DND-41 (cell line): ENCODE results near the gene ITPRIPL2.

Source experiments
- ATAC-seq: fragments of 200-7000 bp; cut with Tn5 transposase; 3 replicates; pipeline ENCODE4 v1.9.1; 2021; ENCODE audit warnings: low read depth; ENCODE audit not compliant: insufficient read depth
- DNase-seq: peaks from one replicate; pipeline ENCODE4 v3.0.0-alpha.2; 2020
- H2AFZ ChIP-seq: 2 replicates; pipeline ENCODE4 v1.6.0; 2012; ENCODE audit warnings: low read depth, low read length
- H3K27ac ChIP-seq: 2 replicates; pipeline ENCODE4 v1.5.1; 2012; ENCODE audit warnings: low read length, inconsistent platforms
- H3K27me3 ChIP-seq: fragments of 200-600 bp; sonication (generic); 2 replicates; pipeline ENCODE4 v1.6.0; 2012; ENCODE audit warnings: low read length, mild to moderate bottlenecking, inconsistent platforms; ENCODE audit not compliant: insufficient read depth, poor library complexity
- H3K36me3 ChIP-seq: 2 replicates; pipeline ENCODE4 v1.5.1; 2012; ENCODE audit warnings: low read length, inconsistent platforms; ENCODE audit not compliant: insufficient read depth
- H3K4me1 ChIP-seq: 2 replicates; pipeline ENCODE4 v1.5.1; 2012; ENCODE audit warnings: mild to moderate bottlenecking, low read length; ENCODE audit not compliant: insufficient read depth
- H3K4me2 ChIP-seq: 2 replicates; pipeline ENCODE4 v1.6.0; 2012; ENCODE audit warnings: mild to moderate bottlenecking, moderate library complexity, low read length, inconsistent platforms; ENCODE audit not compliant: insufficient read depth
- H3K4me3 ChIP-seq, 2 experiments: fragments of 200-600 bp in 1 of 2; shearing (Covaris generic) in 1 of 2; 2 replicates each; pipeline ENCODE4 v1.5.1; 2012 to 2016; ENCODE audit warnings: inconsistent platforms in 2 of 2, low read length in 2 of 2, mild to moderate bottlenecking in 2 of 2, low read depth in 1 of 2, moderate library complexity in 1 of 2
- H3K79me2 ChIP-seq: 2 replicates; pipeline ENCODE4 v1.6.0; 2012; ENCODE audit warnings: low read length, inconsistent platforms; ENCODE audit not compliant: insufficient read depth
- H3K9ac ChIP-seq: 2 replicates; pipeline ENCODE4 v1.6.0; 2012; ENCODE audit warnings: low read depth, mild to moderate bottlenecking, inconsistent platforms, low read length, moderate library complexity
- H3K9me3 ChIP-seq: 2 replicates; pipeline ENCODE4 v1.5.1; 2012; ENCODE audit warnings: low read length, moderate library complexity, mild to moderate bottlenecking, inconsistent platforms; ENCODE audit not compliant: insufficient read depth, severe bottlenecking
- H4K20me1 ChIP-seq: 2 replicates; pipeline ENCODE4 v1.6.0; 2012; ENCODE audit warnings: low read length; ENCODE audit not compliant: insufficient read depth
- EZH2 ChIP-seq: IDR thresholded peaks from 3 replicates; pipeline ENCODE4 v1.6.1; 2012; ENCODE audit warnings: borderline replicate concordance, low read depth, mild to moderate bottlenecking, moderate library complexity, low read length, inconsistent platforms; ENCODE audit not compliant: severe bottlenecking
- TF ChIP-seq, protein P1 (sequence below): IDR thresholded peaks from 2 replicates; pipeline ENCODE4 v1.5.1; 2012; ENCODE audit warnings: borderline replicate concordance, low read length, moderate library complexity, mild to moderate bottlenecking; ENCODE audit not compliant: poor library complexity, severe bottlenecking; ENCODE audit errors: extremely low read depth

ITPRIPL2 gene

DNA sequence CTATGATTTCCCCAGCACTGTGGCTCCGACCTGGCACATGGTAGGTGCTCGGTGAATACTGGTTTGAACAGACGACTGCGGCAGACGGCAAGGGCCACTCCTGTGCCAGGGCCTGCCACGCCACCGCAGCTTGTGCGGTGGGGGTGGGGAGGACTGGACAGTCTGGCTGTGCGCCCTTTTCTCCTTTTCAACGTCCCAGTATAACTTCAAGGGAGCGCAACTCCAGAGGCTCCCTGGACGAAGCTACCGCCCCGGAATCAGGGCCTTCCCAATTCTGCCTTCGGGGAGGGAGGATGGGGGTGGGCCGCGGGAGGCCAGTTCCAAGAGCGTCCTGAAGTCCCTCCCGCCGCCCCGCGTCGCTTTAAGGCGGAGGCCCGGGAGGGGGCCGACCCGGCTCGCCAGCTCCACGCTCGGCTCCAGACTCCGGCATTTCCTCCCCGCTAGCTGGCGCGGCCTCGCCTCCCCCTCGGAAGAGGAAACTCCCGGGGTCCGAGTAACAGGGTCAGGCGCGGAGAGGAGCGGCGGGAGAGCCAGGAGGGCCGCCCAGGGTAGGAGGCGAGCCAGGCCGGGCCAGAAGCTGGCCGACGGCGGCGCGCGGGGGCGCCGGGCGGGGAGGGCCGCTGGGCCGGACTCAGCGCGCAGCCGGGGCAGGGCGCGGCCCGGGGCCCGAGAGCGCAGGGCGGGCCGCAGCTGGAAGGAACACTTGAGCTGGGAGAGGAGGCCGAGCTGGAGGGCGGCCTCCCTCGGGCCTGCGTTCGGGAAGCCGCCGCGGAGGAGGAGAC lies at the start of gene ITPRIPL2:
Gene ITPRIPL2 (plus strand): TSS at position 388 of the 782 bp plus-strand sequence. CDS start 498 bp downstream, outside the sequence.
- H3K79me2 ChIP-seq, result no peaks in the 10 kb centered on the region
- no peak within 1 kb of the TSS for H2AFZ ChIP-seq
- H3K36me3 ChIP-seq, result no peaks in the 10 kb centered on the region
- H3K4me3 ChIP-seq, result no peak within 1 kb of the TSS
- DNase-seq, result no peak
- no peak within 1 kb of the TSS for H3K27ac ChIP-seq
- H3K4me1 ChIP-seq, result no peaks in the 10 kb centered on the region
- no peaks in the 10 kb centered on the region for H4K20me1 ChIP-seq
- H3K4me2 ChIP-seq, result no peak within 1 kb of the TSS
- H3K9me3 ChIP-seq, result no peaks in the 10 kb centered on the region
- TF ChIP-seq, protein P1, sequence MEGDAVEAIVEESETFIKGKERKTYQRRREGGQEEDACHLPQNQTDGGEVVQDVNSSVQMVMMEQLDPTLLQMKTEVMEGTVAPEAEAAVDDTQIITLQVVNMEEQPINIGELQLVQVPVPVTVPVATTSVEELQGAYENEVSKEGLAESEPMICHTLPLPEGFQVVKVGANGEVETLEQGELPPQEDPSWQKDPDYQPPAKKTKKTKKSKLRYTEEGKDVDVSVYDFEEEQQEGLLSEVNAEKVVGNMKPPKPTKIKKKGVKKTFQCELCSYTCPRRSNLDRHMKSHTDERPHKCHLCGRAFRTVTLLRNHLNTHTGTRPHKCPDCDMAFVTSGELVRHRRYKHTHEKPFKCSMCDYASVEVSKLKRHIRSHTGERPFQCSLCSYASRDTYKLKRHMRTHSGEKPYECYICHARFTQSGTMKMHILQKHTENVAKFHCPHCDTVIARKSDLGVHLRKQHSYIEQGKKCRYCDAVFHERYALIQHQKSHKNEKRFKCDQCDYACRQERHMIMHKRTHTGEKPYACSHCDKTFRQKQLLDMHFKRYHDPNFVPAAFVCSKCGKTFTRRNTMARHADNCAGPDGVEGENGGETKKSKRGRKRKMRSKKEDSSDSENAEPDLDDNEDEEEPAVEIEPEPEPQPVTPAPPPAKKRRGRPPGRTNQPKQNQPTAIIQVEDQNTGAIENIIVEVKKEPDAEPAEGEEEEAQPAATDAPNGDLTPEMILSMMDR, result no peak
- no peak for TF ChIP-seq EZH2
- H3K9ac ChIP-seq, result no peak within 1 kb of the TSS
- ATAC-seq, result no peak
- H3K27me3 ChIP-seq, result peaks cover 13% of the 10 kb centered on the region

DNA sequence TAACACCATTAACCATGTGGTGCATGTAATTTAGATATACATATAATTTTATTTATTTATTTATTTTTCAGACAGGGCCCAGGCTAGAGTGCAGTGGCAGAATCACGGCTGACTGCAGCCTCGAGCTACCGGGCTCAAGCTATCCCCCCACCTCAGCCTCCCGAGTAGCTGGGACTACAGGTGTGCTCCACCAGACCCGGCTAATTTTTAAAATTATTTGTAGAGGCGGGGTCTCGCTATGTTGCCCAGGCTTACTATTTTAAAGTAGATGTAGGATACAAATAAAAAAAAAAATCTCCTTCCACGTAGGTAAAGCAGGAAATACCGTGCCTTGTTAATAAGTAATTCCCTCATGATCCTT lies 46.8 kb upstream of the ITPRIPL2 start:
- DNase-seq (no peak), ATAC-seq (no peak)
- peak overlapping the region; percentile 5 to 67; a peak in 3 of 4 replicates for H3K4me3 ChIP-seq
- H3K79me2 ChIP-seq, result peaks cover 14% of the 10 kb centered on the region
- H3K27ac ChIP-seq, result peak overlapping the region; percentile 67
- no peaks in the 10 kb centered on the region for H3K9me3 ChIP-seq
- H3K4me1 ChIP-seq, result peaks cover 25% of the 10 kb centered on the region
- H4K20me1 ChIP-seq, result no peaks in the 10 kb centered on the region
- H3K36me3 ChIP-seq, result no peaks in the 10 kb centered on the region; the same call in 1 of the 2 replicates
- H3K9ac ChIP-seq, result peak overlapping the region; percentile 86
- peak overlapping the region; percentile 90 for H2AFZ ChIP-seq
- H3K27me3 ChIP-seq, result no peaks in the 10 kb centered on the region
- H3K4me2 ChIP-seq, result peak overlapping the region; percentile 65
- TF ChIP-seq, protein P1, result no peak
- no peak for TF ChIP-seq EZH2

DNA sequence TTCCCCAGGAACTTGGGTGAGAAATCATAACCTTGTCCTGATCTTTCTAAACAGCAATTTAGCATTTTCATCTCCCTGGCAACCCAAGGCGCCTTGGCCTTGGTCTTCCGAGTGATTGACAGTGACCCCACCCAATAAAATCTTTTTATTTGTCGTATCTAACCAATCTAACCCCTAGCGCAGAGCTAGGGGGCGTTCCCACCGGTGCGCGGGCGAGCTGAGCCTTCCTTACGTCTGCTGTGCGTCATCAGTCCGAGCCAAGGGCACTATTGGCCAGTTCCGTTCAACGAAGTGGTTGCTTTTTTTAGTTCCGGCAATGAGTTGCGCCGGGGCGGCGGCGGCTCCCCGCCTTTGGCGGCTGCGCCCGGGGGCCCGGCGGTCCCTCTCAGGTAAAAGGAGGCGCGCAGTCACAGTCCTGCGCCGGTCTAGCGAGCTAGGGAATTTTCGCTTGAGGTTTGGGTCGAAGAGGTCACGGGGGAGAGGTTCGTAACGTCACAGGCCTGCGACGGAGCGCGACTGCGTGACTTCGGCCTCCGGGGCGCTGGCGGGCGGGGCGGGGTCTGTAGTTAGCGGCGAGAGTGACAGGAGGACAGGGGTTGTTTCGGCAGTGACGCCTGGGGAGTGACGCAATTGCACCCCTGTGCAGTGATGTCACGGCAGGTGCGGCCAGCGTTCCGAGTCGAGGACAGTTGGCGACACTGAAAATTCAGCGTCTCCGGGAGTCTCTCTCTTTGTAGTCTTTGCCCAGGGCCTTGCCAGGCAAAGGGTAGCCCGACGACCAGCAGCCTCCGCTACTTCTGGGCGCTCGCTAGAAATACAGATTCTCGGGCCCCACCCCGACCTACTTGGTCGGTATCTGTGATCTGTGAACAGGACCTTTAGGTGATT lies 46.2 kb upstream of the ITPRIPL2 start, which contains the start of gene COQ7:
Gene COQ7 (plus strand): TSS at position 266 of the 888 bp plus-strand sequence. CDS start 51 bp downstream, at position 317.
- peak within 1 kb of the TSS; percentile 90 for H2AFZ ChIP-seq
- H3K79me2 ChIP-seq, result peaks cover 14% of the 10 kb centered on the region
- peak within 1 kb of the TSS; percentile 96 for H3K27ac ChIP-seq
- H4K20me1 ChIP-seq, result no peaks in the 10 kb centered on the region
- no peaks in the 10 kb centered on the region for H3K27me3 ChIP-seq
- H3K36me3 ChIP-seq, result peaks cover 3% of the 10 kb centered on the region
- H3K4me3 ChIP-seq, result peak within 1 kb of the TSS; percentile 67 to 70
- DNase-seq (peak; percentile 98), ATAC-seq (peak; percentile 94)
- TF ChIP-seq, protein P1, result no peak
- no peak for TF ChIP-seq EZH2
- no peaks in the 10 kb centered on the region for H3K9me3 ChIP-seq
- H3K4me1 ChIP-seq, result peaks cover 25% of the 10 kb centered on the region
- peak within 1 kb of the TSS; percentile 65 for H3K4me2 ChIP-seq
- peak within 1 kb of the TSS; percentile 86 for H3K9ac ChIP-seq
